ENCODE data around the gene RTN4RL2. TPM values are rescaled to one million over a fixed set of nuclear protein-coding genes. Genes with fewer than 3 reads are reported as not detected.
A peak's percentile ranks its signal among the peaks of the same experiment; 100 is the strongest.

The RTN4RL2 gene
- total and polyA plus RNA-seq, 9 of the 15 experiments (the other 6 are each of a cell fraction or from before 2014, with no cell fraction given) = 0.06 to 1.9 (median 0.34) TPM; not detected in 4

DNA sequence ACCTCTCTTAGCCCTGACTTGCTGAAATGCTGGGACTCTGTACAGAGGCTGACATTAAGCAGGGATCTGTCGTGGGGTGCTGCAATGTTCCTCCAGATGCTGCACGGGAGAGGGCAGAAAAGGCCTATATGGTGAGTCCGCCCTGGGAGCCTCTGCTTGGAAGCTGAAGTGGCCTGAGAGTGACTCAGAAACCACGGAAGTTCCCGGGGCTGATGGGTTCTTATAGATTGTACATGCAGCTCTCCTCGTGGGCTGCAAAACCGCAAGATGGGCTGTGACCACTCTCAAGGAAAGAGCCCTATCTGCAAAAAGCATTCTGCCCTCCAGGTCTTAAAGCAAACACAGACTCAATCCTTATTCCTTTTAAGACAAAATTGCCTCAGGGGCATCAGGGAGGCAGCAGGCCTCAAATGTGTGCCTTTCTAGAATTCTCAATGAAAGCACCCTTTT lies 27.6 kb upstream of the RTN4RL2 start:
- in situ Hi-C loops (cut with MboI) = no loop called here
- BruUV-seq (replicated peaks) = no TSS peak
- ChIA-PET CTCF (ENCODE audit: low intra/inter-chr PET ratio) (no interaction called here), POLR2A (interaction anchor here (1.6 to 1.9 kb wide), 2 partner anchors 9 to 85 kb away, joined by 4 read pairs; no protein-coding TSS in a partner anchor)
- Histone ChIP-seq H3K27ac (ENCODE audit: extremely low read depth, low read depth, low read length) (peak overlapping the region; percentile 24), H4K20me1 (replicated peaks; ENCODE audit: control insufficient read depth, insufficient read depth, low read length) (no peaks in the 10 kb centered on the region), H3K9ac (ENCODE audit: insufficient read depth in 1 of 2, low read depth in 2 of 2, low read length in 2 of 2) (peak overlapping the region; percentile 47 to 83), H3K4me3 (no peak overlapping the region), H3K79me2 (ENCODE audit: control insufficient read depth, insufficient read depth, low read length) (no peaks in the 10 kb centered on the region), H3K27me3 (ENCODE audit: control insufficient read depth in 2 of 2, insufficient read depth in 2 of 2, low read length in 2 of 2) (no peaks in the 10 kb centered on the region), H2AFZ (ENCODE audit: low read depth, low read length) (peak overlapping the region; percentile 14), H3K9me3 (replicated peaks; ENCODE audit: control insufficient read depth, insufficient read depth, low read depth, low read length) (no peaks in the 10 kb centered on the region), H3K4me2 (ENCODE audit: insufficient read depth, low read length) (peak overlapping the region; percentile 58), H3K9me1 (ENCODE audit: control insufficient read depth, insufficient read depth, low read length) (no peaks in the 10 kb centered on the region), H3K36me3 (ENCODE audit: control insufficient read depth, insufficient read depth, low read length) (no peaks in the 10 kb centered on the region), H3K4me1 (replicated peaks in 1 of 2; ENCODE audit: control insufficient read depth in 2 of 2, insufficient read depth in 2 of 2, low read length in 2 of 2) (peaks cover 14 to 54% of the 10 kb centered on the region in 2 experiments)
- FAIRE-seq (peak; percentile 96), DNase-seq (ENCODE audit: extremely low read depth in 1 of 4, low spot score in 3 of 4) (peak; percentile 38 to 93 (median 57)), ATAC-seq (peak; percentile 86)
- 4% methylated on average over 7 of the region's 7 CpGs for WGBS (ENCODE audit: insufficient coverage, low coverage, missing lambda C conversion rate)
- intact Hi-C loops (cut with micrococcal nuclease) = loop anchor here (2.0 kb wide), 1 partner anchor 24 kb away; no protein-coding TSS in a partner anchor
- peak; percentile 52 for TF ChIP-seq CCNT2 (IDR thresholded peaks at IDR 0.05; ENCODE audit: borderline replicate concordance, extremely low read depth, insufficient read length, low read depth, low read length)
- peak; percentile 83 for TF ChIP-seq TCF3 (CRISPR knock-in tag; IDR thresholded peaks at IDR 0.05)
- TF ChIP-seq FOS (IDR thresholded peaks at IDR 0.05; ENCODE audit: extremely low read depth, insufficient read length) = peak; percentile 2
- TF ChIP-seq, protein P1, sequence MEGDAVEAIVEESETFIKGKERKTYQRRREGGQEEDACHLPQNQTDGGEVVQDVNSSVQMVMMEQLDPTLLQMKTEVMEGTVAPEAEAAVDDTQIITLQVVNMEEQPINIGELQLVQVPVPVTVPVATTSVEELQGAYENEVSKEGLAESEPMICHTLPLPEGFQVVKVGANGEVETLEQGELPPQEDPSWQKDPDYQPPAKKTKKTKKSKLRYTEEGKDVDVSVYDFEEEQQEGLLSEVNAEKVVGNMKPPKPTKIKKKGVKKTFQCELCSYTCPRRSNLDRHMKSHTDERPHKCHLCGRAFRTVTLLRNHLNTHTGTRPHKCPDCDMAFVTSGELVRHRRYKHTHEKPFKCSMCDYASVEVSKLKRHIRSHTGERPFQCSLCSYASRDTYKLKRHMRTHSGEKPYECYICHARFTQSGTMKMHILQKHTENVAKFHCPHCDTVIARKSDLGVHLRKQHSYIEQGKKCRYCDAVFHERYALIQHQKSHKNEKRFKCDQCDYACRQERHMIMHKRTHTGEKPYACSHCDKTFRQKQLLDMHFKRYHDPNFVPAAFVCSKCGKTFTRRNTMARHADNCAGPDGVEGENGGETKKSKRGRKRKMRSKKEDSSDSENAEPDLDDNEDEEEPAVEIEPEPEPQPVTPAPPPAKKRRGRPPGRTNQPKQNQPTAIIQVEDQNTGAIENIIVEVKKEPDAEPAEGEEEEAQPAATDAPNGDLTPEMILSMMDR (IDR thresholded peaks at IDR 0.05 in 2 of 3, conservative IDR thresholded peaks at IDR 0.05 in 1 of 3; ENCODE audit: insufficient read depth in 2 of 3, low read depth in 1 of 3, low read length in 3 of 3) = peak in 2 of 3 experiments; percentile 16 to 27; a peak in 1 of 6 replicates
- peak; percentile 49 to 80; a peak in 3 of 4 replicates for TF ChIP-seq FOXA3 (CRISPR knock-in tag; conservative IDR thresholded peaks at IDR 0.05 in 1 of 2, IDR thresholded peaks at IDR 0.05 in 1 of 2)
- no peak for TF ChIP-seq ERF (CRISPR knock-in tag; IDR thresholded peaks at IDR 0.05)
- TF ChIP-seq, protein P2, sequence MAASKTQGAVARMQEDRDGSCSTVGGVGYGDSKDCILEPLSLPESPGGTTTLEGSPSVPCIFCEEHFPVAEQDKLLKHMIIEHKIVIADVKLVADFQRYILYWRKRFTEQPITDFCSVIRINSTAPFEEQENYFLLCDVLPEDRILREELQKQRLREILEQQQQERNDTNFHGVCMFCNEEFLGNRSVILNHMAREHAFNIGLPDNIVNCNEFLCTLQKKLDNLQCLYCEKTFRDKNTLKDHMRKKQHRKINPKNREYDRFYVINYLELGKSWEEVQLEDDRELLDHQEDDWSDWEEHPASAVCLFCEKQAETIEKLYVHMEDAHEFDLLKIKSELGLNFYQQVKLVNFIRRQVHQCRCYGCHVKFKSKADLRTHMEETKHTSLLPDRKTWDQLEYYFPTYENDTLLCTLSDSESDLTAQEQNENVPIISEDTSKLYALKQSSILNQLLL (CRISPR knock-in tag; IDR thresholded peaks at IDR 0.05; ENCODE audit: borderline replicate concordance) = no peak
- TF ChIP-seq BRCA1 (IDR thresholded peaks at IDR 0.05) = no peak
- no peak for TF ChIP-seq BRCA1 (CRISPR knock-in tag; IDR thresholded peaks at IDR 0.05)
- TF ChIP-seq, protein P3, sequence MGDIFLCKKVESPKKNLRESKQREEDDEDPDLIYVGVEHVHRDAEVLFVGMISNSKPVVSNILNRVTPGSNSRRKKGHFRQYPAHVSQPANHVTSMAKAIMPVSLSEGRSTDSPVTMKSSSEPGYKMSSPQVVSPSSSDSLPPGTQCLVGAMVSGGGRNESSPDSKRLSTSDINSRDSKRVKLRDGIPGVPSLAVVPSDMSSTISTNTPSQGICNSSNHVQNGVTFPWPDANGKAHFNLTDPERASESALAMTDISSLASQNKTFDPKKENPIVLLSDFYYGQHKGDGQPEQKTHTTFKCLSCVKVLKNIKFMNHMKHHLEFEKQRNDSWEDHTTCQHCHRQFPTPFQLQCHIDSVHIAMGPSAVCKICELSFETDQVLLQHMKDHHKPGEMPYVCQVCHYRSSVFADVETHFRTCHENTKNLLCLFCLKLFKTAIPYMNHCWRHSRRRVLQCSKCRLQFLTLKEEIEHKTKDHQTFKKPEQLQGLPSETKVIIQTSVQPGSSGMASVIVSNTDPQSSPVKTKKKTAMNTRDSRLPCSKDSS (IDR thresholded peaks at IDR 0.05; ENCODE audit: low read depth, partially characterized antibody) = no peak
- no peak for TF ChIP-seq ZNF408 (CRISPR knock-in tag; IDR thresholded peaks at IDR 0.05; ENCODE audit: low read depth)
- peak in 1 of 2 experiments; percentile 36; a peak in 2 of 4 replicates for TF ChIP-seq RAD21 (CRISPR knock-in tag; conservative IDR thresholded peaks at IDR 0.05 in 1 of 2, IDR thresholded peaks at IDR 0.05 in 1 of 2)
- TF ChIP-seq SREBF2 (CRISPR knock-in tag; IDR thresholded peaks at IDR 0.05) = no peak
